GM19372 (cell line): Measurements from ENCODE around the gene DDX10.

Experiments
- ATAC-seq: cut with Tn5 transposase; IDR thresholded peaks from one replicate; pipeline ENCODE4 v1.9.1; 2021; ENCODE audit warnings: mild to moderate bottlenecking, low read depth, moderate library complexity; ENCODE audit not compliant: unreplicated experiment

Gene DDX10

DNA sequence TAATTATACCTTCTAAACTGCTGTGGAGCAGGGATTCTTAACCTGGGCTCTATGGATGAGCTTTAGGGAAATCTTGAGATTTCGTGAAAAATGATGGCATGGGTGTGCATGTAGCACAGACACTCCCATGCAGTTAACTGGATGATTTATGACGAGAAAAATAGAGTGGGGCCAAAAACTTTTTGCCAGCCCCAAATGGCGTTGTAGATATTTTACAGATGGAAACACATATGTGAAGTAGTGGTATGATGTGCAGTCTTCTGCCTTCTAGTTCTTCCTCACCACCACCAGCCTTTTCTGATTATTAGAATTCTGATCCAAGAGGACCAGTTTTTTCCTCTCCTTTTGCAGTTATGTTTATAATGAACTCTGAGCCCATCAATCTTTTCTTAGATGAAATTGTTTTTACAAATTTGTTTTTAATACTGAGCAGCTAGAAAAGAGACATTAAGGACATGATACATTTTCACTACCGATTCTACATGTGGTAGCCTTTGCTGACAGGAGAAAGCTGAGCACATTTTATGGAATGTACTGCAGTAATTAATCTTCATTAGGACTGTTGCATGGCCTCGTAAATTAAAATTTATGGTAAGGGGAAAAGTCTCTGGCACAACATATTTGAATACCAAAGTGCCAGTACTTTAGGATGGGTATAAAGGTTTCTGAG, 261.4 kb downstream of the DDX10 start:
- no peak for ATAC-seq

DNA sequence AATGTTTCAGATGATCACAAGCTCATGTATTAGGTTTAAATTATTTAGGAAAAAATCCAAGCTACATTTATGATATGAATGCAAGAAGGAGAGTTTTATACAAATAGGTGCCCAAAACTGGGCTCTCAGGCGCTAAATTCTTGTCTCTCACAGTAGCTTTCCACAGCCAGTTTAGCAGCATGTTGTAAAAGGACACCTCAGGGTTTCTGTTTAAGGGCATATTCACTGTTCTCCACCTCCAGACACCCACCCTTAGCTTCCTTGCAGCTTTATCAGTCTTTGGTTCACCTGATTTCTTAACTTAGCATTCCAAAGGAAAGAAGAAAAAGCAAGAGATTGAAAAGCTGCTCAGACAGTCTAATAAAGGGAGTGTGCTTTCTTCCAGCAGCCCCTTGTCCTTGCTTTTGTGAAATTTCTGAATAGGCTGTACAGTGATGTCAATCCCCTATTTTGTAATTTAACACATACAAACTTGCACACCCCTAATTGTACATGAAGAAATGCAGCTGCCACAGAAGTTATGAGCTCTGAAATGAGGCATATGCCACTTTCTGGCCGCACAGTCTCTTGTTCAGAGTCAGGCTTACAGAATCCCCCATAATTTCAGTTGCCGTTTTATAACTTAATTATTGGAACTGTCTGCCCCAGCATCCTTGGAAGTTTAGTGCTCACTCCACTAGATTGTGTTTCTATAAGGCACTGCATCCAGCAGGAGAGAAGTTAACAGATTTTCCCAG, 262.1 kb downstream of the DDX10 start:
- no peak for ATAC-seq

DNA sequence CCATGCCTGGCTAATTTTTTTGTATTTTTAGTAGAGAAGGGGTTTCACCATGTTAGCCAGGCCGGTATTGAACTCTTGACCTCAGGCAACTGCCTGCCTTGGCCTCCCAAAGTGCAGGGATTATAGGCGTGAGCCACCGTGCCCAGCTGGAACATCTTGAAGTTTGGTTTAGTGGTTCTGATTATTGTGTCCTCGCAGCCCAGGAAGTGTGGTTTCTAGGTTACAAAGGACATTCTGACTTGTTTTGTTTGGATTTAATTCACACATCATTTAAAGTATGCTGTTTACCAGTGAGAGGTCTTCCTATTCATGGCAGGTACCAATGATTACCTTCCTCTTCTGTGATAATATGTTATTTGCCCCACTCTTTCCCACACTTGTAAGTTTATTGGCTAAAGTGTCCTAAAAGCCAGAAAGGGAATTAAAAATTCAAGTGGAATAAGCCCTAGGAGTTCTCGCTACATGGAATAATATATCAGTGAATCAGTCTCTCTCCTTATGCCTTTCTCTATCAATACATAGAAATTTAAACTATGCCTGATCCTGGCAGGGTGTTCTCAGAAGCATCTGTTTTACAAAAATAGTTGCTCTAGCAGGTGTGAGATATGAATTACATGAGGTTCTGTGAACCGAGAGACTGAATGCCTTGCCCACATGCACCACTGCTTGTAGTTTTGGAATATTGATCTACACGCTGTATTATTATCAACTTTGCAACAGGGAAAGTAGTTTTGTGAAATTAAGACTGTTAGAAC, 263.1 kb downstream of the DDX10 start:
- no peak for ATAC-seq

DNA sequence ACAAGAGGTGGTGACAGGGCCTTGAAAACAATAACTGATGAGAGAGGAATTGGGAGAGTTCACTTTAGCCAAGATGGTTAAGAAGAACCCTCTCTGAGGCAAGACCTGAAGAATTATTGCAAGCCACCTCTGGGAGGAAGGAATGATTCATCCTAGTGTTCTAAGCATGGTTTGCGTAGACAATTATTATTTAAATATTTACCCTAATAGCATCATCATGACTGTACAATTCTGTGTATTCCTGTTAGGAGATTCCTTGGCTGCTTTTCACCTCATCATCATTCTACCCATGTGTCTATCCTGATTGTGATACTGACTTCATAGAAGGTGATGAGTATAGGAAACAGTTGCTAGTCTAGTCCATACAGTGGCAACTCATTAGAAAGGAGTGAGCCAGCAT, 264.4 kb downstream of the DDX10 start:
- ATAC-seq, result no peak

DNA sequence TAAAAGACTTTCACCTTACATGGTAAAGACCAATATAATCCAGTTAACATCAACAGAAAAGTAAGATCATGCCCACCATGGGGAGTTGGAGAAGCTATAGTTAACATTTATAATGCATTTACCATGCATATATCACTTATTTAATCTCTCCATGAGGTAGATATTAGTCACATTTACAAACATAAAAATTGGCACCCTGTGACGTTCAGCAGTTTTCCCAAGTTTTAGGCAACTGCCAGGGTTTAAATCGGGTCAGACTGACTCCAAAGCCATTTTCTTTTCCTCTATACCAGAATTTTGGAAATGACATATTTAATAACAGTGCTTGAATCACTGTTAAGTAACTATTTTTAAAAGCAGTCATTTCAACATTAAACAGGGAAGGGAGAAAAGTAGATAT, 266.3 kb downstream of the DDX10 start:
- no peak for ATAC-seq

DNA sequence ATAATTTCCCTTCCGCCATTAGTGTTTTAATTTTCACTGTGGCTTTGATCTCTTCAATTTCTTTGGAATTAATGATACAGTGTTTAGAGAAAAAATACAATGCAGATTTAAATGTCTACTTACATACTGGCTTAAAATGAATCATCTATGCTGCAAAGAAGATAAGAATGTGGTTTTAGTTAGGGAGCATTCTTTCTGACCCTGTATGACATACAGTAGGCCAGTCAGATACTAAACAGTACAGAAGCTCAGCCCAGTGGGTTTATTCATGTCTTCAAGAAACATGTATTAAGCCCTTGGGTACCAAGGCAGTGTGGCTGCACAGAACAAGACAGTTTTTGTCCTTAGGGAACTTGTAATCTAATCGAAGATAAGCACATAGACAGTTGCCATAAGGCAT, 268.8 kb downstream of the DDX10 start:
- no peak for ATAC-seq

DNA sequence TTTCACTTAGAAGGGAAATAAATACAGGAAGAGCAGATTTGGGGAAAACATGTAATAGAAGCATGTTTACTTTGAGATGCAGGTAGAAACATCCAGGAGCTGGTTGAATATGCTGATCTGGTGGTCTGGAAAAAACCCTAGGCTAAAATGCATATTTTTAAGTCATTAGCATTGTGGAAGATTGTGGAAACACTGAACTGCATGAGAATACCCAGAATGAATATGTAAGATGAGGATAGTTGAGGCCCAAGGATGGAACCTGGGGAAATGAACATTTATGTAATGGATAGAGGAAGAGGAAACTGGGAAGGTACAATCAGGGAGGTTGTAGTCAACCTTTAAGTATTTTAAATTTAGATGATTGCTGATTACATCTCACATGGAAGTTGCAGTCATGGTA, 269.4 kb downstream of the DDX10 start:
- ATAC-seq, result no peak

DNA sequence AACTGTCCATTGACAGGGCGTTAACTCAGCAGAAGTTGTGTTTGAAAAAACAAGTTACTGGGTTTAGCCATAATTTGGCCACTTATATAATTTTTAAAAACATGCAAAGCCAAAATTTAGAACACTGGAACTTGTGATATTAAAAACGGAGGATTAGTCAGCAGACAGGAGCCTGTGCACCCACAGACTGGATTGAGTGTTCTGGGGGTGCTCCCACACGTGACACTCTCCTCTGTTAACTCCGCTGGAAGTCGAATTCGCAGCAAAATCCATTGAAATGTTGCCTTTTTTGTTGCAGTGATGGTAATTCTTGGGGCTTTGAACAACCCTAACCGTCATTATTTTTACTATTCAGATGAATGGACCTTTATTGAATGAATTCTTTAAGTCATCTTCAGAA, 269.8 kb downstream of the DDX10 start:
- no peak for ATAC-seq

DNA sequence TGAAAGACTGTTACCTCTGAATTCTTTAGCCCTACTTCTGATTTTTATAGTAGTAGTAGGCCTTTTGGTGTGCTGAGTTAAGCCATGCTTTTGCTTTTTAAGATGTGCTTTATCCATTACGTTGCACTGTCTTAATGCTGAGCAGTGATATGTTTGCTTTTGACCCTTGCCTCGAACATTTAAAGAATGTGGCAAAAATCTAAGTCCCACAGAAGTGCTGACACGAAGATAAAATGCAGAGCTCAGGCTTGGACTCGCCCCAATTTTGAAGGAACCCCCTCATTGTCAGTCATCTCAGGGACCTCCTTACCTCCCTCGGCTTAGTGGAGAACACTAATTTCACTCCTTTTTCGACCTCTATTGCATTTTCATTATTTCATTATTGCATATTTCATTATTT, 272.9 kb downstream of the DDX10 start:
- no peak for ATAC-seq

DNA sequence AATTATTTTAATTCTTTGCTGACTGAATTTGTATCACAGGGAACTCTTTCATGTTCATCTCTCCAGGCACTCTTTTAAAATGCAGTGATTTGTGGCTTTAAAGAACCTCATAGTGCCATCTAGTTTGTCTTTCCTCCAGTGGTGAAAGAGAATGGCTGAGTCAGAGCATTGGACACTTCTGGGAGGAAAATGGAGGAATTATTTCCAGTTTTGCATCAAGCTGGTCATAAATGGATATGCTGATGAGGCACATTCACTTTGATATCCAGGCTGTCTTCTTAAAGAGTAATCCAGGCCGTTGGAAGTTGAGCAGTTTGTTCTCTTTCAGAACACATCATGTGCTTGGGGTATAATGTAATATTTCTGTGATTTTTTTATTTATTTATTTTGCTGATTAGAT, 273.7 kb downstream of the DDX10 start:
- ATAC-seq, result no peak

DNA sequence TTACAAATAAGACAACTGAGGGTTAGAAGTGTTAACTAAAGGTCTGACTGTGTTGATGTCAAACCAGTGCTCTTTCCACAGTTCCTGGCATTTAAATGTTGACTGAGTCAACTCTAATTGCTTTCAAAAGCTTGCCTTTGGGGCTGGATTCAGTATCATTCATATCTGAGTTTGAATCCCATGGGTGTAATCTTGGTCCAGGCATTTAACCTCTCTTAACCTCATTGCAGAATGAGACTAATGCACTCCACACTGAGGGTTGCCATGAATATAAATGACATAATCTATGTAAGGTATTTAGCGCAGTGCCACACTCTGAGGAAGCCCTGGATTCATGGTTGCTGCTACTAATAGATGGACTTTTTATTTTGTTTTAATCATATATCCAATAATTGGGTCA, 274.3 kb downstream of the DDX10 start:
- ATAC-seq, result no peak

DNA sequence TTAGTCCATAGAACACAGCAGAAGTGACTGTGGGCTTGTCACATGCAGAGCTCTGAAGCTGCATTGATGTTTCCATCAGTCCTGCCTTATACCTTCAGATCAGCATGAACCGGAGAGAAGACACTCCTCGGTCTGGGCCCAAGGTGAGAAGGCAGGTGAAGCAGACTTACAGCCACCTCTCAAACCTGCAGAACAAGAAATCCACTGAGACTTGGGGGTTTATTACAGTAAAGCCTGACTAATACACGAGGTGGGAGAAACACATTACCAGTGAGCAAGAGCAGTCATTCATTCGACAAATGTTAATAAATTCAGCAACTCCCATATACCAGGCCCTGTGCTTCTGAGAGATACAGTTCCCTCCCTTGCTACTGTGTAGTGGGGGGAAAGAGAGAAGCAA, 279.0 kb downstream of the DDX10 start:
- no peak for ATAC-seq

DNA sequence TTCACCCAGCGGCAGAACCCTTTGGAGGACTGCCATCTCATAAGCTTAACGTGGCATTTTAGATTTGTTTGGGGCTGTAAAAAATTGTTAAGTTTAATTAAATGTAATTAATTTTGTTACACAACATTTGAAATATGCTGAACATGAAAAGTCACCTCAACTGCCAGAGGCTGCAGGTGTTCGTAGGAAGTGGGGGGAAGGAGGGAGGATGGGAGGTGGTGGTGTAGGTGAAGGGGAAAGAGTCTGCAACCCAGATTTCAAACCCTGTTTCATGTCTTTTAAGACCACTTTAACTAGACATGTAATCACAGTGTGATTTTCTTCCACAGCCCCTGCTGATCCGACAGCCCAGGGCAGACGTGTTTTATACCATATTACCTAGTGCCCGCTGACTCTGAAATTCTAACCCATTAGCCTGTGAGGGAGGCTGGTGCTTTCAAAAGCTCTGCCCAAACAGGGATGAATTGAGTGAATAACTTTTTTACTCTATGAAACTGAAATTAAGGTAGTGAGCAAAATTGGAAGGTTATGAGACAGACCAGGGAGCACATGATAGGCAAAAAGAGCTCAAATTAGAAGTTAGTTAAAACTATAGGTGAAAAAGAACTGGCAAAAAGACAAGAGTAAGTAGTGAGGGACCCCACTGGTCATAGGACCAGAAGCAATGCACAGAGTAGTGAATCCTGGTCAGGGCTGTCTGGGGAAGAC, 279.8 kb downstream of the DDX10 start:
- ATAC-seq, result no peak

DNA sequence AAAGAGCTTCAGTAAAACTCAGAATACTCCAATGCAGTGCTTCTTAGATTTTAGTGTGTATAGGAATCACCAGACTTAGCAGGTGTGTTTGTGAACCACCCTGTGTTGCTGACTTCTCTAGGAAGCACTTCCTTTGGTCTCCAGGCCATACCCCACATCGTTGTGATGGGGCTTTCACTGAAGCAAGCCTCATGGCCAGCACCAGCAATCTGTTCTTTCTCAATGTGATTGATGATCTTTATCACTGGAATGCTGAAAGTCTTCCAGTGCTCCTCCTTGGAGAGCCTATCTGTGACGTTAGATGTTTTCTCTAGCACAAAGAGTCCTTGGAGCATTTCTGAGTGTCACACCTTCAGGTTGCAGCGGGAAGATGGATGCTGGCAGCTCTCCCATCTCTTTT, 280.5 kb downstream of the DDX10 start:
- ATAC-seq, result no peak

DNA sequence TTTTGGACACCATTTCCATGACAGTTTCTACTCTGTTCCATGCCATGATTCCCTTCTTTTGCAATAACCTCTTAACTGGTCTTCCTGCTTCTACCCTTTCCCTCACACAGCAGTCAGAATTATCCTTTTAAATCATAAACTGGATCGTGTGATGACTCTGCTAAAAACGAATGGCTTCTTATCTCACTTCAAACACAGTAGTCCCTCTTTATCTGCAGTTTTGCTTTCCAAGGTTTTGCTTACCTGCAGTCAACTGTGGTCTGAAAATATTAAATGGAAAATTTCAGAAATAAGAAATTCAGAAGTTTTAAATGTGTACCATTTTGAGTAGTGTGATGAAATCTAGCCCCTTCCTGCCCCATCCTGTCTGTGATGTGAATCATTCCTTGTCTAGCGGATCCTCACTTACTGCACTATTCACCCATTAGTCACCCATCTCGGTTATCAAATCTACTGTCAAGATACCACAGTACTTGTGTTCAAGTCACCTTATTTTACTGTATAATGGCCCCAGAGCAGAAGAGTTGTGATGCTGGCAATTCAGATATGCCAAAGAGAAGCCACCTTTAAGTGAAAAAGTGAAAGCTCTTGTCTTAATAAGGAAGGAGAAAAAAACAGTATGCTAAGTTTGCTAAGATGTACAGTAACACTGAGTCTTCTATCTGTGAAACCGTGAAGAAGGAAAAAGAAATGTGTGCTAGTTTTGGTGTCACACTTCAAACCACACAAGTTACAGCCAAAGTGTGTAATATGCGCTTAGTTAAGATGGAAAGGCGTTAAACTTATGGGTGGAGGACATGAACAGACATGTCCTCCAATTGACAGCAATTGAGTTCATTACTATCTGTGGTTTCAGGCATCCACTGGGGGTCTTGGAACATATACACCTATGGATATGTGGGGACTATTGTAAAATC, 283.0 kb downstream of the DDX10 start:
- no peak for ATAC-seq

DNA sequence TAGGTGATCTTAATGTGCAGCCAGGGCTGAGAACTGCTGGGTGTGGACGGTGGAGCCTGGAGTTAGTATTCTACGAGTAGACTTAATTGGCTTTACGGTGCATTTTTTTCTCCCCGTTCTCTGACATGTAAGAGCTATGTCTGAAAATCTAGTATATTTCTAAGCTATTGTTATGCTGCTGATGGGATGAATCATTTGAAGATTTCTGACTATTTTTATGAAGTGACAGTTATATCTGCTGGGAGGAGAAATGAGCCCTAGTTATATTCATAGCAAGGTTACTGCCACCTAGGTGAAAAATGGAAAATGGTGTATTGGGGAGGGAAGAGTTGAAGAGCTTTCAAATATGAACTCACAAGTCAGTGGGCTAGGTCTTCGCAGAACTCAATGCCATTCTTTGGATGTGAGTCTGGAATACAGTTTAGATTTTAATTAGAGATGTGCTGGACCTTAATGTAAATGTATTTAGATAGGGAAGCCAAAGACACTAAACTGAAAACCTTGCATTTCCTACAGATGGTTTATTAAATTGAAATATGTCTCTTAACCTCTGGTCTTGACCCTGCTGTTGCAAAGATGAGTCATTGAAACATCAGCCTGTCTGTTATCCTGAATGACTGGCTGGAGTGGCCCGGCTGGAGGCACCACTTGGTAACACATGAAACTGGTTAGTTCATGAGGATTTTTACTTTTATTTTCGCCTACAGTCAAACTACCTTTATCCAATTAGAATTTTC, 293.7 kb downstream of the DDX10 start:
- peak; percentile 55 for ATAC-seq

DNA sequence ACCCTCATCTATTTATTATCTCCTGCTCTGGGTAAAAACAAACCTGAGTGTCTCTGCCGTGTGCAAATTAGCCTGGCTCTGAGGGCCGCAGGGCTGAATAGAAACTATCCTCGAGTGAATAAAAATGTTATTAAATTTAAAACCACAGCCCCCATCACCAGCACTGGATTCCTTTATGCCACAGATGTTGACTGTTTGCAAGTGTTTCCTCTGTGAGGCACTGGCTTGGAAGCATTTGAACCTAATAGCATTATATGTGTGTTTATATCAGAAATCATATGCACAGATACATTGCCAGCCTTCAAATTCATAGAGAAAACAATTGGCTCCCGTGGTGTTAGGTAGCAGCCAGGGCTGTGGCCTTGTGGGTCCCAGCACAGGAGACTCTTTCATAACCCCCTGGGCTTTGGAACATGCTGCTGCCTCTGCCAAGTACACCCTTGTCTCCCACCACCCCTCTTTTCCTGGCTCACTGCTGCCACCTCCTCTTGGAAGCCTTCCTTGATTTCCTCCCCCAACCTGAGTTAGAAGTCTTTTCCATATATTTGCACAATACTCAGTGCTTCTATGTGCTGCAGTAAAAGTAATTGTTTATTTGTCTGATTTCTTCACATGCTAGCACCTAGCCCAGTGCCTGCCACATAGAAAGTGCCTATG, 294.4 kb downstream of the DDX10 start:
- ATAC-seq, result peak; percentile 3

DNA sequence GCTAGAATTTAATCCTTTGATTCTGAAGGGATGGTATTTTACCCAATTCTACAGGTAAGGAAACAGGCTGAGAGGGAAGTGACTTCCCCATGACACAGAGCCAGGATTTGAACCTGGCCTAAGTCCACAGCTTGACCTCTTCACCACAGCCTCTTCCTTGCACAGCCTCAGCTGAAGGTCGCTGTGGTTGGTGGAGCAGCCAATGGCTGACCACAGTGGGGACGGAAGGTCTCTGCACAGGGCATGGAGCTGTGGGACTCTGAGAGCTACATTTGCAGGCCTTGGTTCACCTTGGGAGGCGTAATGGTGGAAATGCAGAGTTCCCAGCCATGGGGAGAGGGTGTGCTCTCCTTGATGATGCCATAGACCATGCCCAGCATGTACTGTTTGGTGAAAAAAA, 295.0 kb downstream of the DDX10 start:
- ATAC-seq, result no peak

DNA sequence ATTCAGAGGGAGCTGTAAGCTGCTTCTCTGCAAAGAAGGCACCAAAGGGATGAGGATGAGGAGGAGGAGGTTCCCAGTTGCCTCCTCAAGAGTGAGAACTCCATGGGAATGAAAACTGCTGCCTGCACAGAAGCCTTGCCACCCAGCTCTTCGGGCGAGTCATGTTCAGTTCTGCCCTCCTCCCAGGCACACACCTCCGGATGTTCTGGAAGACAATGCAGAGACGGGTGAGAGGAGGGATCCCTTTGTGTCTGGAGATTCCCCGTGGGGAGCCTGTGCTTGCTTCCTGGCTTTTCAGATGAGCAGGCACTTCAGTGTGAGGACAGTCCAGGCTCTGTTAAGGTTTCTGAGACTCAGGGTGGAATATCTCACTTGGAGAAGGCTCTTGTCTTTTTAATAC, 295.6 kb downstream of the DDX10 start:
- no peak for ATAC-seq
